ENCODE results near the gene TAOK3.

GRCh38 chr12:118124333-118124874 lies 248.3 kb downstream of the TAOK3 start:
- TF ChIP-seq CTCF (IDR thresholded peaks at IDR 0.05) = no peak
- no peak for TF ChIP-seq POLR2A (IDR thresholded peaks at IDR 0.05)
